ENCODE results near the gene NAV3.

NAV3 gene

GRCh38 chr12:78149459-78149858 lies 318.8 kb downstream of the NAV3 start:
- CTCF ChIA-PET = no interaction called here

DNA sequence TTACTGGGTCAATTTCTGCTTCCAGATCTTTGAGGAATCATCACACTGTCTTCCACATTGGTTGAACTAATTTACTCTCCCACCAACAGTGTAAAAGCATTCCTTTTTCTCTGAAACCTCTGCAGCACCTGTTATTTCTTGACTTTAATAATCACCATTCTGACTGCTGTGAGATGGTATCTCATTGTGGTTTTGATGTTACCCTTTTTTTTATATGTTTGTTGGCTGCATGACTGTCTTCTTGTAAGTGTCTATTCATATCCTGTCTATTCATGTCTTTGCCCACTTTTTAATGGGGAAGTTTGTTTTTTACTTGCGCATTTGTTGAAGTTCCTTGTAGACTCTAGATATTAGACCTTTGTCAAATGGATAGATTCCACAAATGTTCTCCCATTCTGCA lies 324.9 kb downstream of the NAV3 start:
- H3K4me3 ChIP-seq (ENCODE audit: low read depth, low read length) = no peak overlapping the region
- no peak for TF ChIP-seq CTCF (IDR thresholded peaks at IDR 0.05; ENCODE audit: insufficient read depth, low read length, missing control alignments)
- ChIA-PET CTCF (no interaction called here), POLR2A (no interaction called here)
- no peak for DNase-seq (ENCODE audit: low read depth, low spot score)

More at GRCh38 chr12:78149459-78149858, 318.8 kb downstream of the NAV3 start:
- DNase-seq (ENCODE audit: low read depth, low spot score) = no peak
- no peak for TF ChIP-seq CTCF (IDR thresholded peaks at IDR 0.05; ENCODE audit: insufficient read depth, low read length, missing control alignments)
- H3K4me3 ChIP-seq (ENCODE audit: low read depth, low read length) = no peak overlapping the region
- POLR2A ChIA-PET = no interaction called here

DNA sequence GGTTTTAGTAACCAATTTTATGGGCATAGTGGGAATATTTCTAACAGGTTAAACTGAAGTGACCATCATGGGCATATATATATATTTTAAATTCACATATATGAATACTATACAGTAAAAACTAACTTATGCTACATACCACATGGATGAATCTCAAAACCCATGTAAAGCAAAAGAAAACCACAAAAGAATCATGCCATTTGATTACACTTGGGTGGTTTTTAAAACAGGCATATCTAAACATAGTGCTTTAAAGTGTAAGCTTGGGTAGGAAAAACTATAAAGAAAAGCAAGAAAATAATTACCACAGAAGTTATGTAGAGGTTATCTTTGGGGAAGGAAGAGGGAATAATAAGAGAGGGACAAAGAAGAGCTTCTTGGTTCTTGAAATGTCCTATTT lies 326.1 kb downstream of the NAV3 start:
- ChIA-PET POLR2A (no interaction called here), CTCF (interaction anchor here (1.9 to 4.9 kb wide), 2 partner anchors 10 to 13 kb away, joined by 6 to 33 read pairs; no protein-coding TSS in a partner anchor)
- no peak for TF ChIP-seq CTCF (IDR thresholded peaks at IDR 0.05; ENCODE audit: insufficient read depth, low read length, missing control alignments)
- no peak overlapping the region for H3K4me3 ChIP-seq (ENCODE audit: low read depth, low read length)
- no peak for DNase-seq (ENCODE audit: low read depth, low spot score)

- H3K4me3 ChIP-seq (ENCODE audit: low read depth, low read length) = no peak overlapping the region
- no peak for TF ChIP-seq CTCF (IDR thresholded peaks at IDR 0.05; ENCODE audit: insufficient read depth, low read length, missing control alignments)
- CTCF ChIA-PET = interaction anchor here (0.6 to 4.9 kb wide), 3 partner anchors 11 to 13 kb away, joined by 3 to 33 read pairs (median 6); no protein-coding TSS in a partner anchor
- POLR2A ChIA-PET = no interaction called here
- DNase-seq (ENCODE audit: low read depth, low spot score) = no peak
Measured at GRCh38 chr12:78157199-78157598, 326.5 kb downstream of the NAV3 start.

DNA sequence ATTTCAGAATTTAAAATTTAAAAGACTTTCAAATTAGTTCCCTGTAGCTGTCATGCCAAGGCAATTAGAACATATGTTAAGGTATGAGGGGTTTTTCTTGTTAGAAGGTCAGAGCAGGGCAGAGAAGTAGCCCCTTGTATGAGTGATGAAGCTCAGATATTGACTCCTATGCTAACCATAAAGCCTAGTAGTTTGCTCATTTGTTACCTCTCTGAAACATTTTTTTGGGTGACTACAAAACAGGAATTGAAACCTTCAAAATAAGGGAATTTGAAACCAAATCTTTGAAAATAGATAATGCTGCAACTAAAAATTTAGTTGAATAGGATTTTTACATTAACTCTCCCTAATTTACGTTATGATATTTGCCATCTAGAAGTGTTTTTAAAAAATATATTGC lies 333.5 kb downstream of the NAV3 start:
- DNase-seq (ENCODE audit: low read depth, low spot score) = no peak
- no peak for TF ChIP-seq CTCF (IDR thresholded peaks at IDR 0.05; ENCODE audit: insufficient read depth, low read length, missing control alignments)
- no peak overlapping the region for H3K4me3 ChIP-seq (ENCODE audit: low read depth, low read length)
- ChIA-PET CTCF (interaction anchor here (1.3 kb wide), 1 partner anchor 19 kb away, joined by 3 read pairs; no protein-coding TSS in a partner anchor), POLR2A (no interaction called here)

DNA sequence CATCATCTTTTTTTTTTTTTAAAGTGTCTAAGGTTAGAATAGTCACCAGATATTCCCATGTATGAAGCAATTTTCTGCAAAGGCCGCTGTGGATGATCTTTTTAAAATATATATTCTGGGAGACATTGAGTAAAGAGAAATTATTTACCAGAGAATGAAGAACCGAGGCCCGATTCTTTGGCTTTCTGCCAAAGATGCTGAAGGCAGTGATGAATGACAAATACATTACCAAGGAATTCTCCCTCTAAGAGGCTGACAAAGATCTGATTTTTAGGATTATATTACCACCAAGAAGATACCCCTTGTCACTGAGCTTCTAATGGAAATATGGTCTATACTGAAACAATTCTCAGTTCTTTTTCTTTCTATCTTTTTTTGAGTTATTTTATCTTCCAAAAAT lies 336.8 kb downstream of the NAV3 start:
- TF ChIP-seq CTCF (IDR thresholded peaks at IDR 0.05; ENCODE audit: insufficient read depth, low read length, missing control alignments) = no peak
- DNase-seq (ENCODE audit: low read depth, low spot score) = no peak
- ChIA-PET POLR2A (no interaction called here), CTCF (no interaction called here)
- H3K4me3 ChIP-seq (ENCODE audit: low read depth, low read length) = no peak overlapping the region
